Neural cell (in vitro differentiated cells): Measurements from ENCODE around the gene CNTNAP2. TPM values are rescaled to one million over a fixed set of nuclear protein-coding genes. Genes with fewer than 3 reads are reported as not detected.

ENCODE experiments used
- H2AFZ ChIP-seq: fragments of 200-600, 300-800 bp; sonication (generic), shearing (Covaris generic); 2 replicates; pipeline ENCODE4 v1.6.0; 2014; ENCODE audit warnings: low read depth, mild to moderate bottlenecking, antibody characterized with exemption, low read length, moderate library complexity
- H3F3A ChIP-seq: fragments of 200-600 bp; shearing (Covaris generic); 2 replicates; pipeline ENCODE4 v1.6.1; 2016; ENCODE audit warnings: mild to moderate bottlenecking, moderate library complexity, mixed read lengths, antibody characterized with exemption, low read length; ENCODE audit not compliant: insufficient read depth, poor library complexity, severe bottlenecking
- H3K27ac ChIP-seq: fragments of 200-600, 300-800 bp; sonication (generic), shearing (Covaris generic); 2 replicates; pipeline ENCODE4 v1.5.1; 2014; ENCODE audit warnings: mild to moderate bottlenecking, low read length, moderate library complexity
- H3K27me3 ChIP-seq: fragments of 300-800, 200-600 bp; sonication (generic), shearing (Covaris generic); 2 replicates; pipeline ENCODE4 v1.6.0; 2014; ENCODE audit warnings: mild to moderate bottlenecking, low read depth, low read length, moderate library complexity; ENCODE audit not compliant: insufficient read depth
- H3K36me3 ChIP-seq: fragments of 300-800, 200-600 bp; sonication (generic), shearing (Covaris generic); 2 replicates; pipeline ENCODE4 v1.5.1; 2014; ENCODE audit warnings: mild to moderate bottlenecking, antibody characterized with exemption, low read length, moderate library complexity; ENCODE audit not compliant: insufficient read depth
- H3K4me2 ChIP-seq: fragments of 300-800, 200-600 bp; sonication (generic), shearing (Covaris generic); 2 replicates; pipeline ENCODE4 v1.6.0; 2014; ENCODE audit warnings: mild to moderate bottlenecking, low read length
- H3K4me3 ChIP-seq: fragments of 300-800, 200-600 bp; sonication (generic), shearing (Covaris generic); 2 replicates; pipeline ENCODE4 v1.5.1; 2014; ENCODE audit warnings: mild to moderate bottlenecking, low read length, moderate library complexity
- H3K79me2 ChIP-seq: fragments of 200-600 bp; shearing (Covaris generic); replicated peaks from 2 replicates; pipeline ENCODE4 v1.6.0; 2014; ENCODE audit warnings: mild to moderate bottlenecking, low read length, moderate library complexity; ENCODE audit not compliant: insufficient read depth
- H3K9ac ChIP-seq: fragments of 300-800, 200-600 bp; sonication (generic), shearing (Covaris generic); 2 replicates; pipeline ENCODE4 v1.6.1; 2016; ENCODE audit warnings: mild to moderate bottlenecking, low read length, mixed read lengths
- H3K9me2 ChIP-seq: fragments of 200-600 bp; shearing (Covaris generic); 2 replicates; pipeline ENCODE4 v1.6.1; 2016; ENCODE audit warnings: mild to moderate bottlenecking, low read length, mixed read lengths; ENCODE audit not compliant: insufficient read depth
- H3K9me3 ChIP-seq: fragments of 200-600, 300-800 bp; sonication (generic), shearing (Covaris generic); 2 replicates; pipeline ENCODE4 v1.6.1; 2016; ENCODE audit warnings: mild to moderate bottlenecking, mixed run types, low read length, moderate library complexity, mixed read lengths
- H4K20me1 ChIP-seq: fragments of 200-600 bp; shearing (Covaris generic); 2 replicates; pipeline ENCODE4 v1.6.1; 2016; ENCODE audit warnings: mild to moderate bottlenecking, mixed run types; ENCODE audit not compliant: insufficient read depth
- EP300 ChIP-seq: fragments of 450-650 bp; conservative IDR thresholded peaks from 2 replicates; pipeline ENCODE4 v1.6.1; 2014; ENCODE audit warnings: antibody characterized with exemption, mild to moderate bottlenecking, moderate library complexity; ENCODE audit not compliant: poor library complexity, severe bottlenecking
- EZH2 ChIP-seq: fragments of 200-600, 300-800 bp; shearing (Covaris generic), sonication (generic); IDR thresholded peaks from 2 replicates; pipeline ENCODE4 v1.6.1; 2014; ENCODE audit warnings: antibody characterized with exemption, low read length, borderline replicate concordance, mild to moderate bottlenecking; ENCODE audit not compliant: insufficient read depth, poor library complexity, severe bottlenecking
- MXI1 ChIP-seq: fragments of 450-650 bp; conservative IDR thresholded peaks from 2 replicates; pipeline ENCODE4 v1.6.1; 2014; ENCODE audit warnings: antibody characterized with exemption, mild to moderate bottlenecking; ENCODE audit not compliant: poor library complexity, severe bottlenecking
- POLR2AphosphoS5 ChIP-seq: IDR thresholded peaks from 2 replicates; pipeline ENCODE4 v1.6.1; 2012
- RAD21 ChIP-seq: fragments of 450-650 bp; conservative IDR thresholded peaks from 2 replicates; pipeline ENCODE4 v1.6.1; 2014; ENCODE audit warnings: antibody characterized with exemption, mild to moderate bottlenecking, moderate library complexity
- SMC3 ChIP-seq: fragments of 450-650 bp; conservative IDR thresholded peaks from 2 replicates; pipeline ENCODE4 v1.6.1; 2014; ENCODE audit warnings: antibody characterized with exemption, mild to moderate bottlenecking, moderate library complexity; ENCODE audit not compliant: poor library complexity
- TAF1 ChIP-seq: IDR thresholded peaks from 2 replicates; pipeline ENCODE4 v1.6.1; 2012; ENCODE audit warnings: low read depth
- polyA plus RNA-seq: library from polyadenylated mRNA; depleted of rRNA; stranded (reverse); fragments of >200 nt; gene quantifications from 2 replicates; pipeline ENCODE4 v1.2.3, GENCODE V29; 2014
- TF ChIP-seq, protein P1 (sequence below): fragments of 450-650 bp; IDR thresholded peaks from 2 replicates; pipeline ENCODE4 v1.5.1; 2014; ENCODE audit warnings: antibody characterized with exemption, mild to moderate bottlenecking, moderate library complexity; ENCODE audit not compliant: poor library complexity, severe bottlenecking
- TF ChIP-seq, protein P2 (sequence below): IDR thresholded peaks from 2 replicates; pipeline ENCODE4 v1.6.1; 2012; ENCODE audit warnings: borderline replicate concordance

CNTNAP2 gene
- polyA plus RNA-seq, 1 donor from 2014 or later: 276 TPM

DNA sequence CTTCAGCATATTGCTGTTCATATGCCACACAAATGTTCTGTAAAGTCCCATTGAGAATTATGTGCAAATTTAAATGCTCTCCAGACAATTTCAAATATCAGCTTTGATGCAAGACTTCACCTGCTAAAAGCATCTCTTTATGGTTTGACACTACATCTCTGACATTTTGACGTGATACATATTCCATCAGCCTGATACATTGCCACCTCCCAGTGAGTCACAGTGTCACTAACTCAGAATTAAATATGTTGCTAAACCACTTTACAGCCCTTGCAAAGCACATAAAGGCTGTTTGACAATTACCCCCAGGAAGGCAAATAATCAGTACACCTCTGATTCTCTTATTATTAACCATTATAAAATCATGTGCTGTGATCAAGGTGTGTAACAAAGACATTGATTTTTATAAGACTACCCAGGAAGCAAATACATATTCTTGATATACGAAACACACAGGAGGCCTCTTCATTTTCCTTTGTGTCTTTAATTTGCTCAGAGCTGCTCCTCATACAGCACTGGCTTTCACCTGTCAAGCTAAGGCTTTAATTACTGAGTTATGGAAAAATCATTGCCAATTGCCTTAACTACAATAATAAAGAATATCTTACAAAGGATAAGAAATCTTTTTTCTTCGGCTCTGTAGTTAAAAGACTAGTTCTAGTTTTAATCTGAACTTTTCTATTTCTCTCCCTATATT is 1926.5 kb downstream of the CNTNAP2 start:
- Histone ChIP-seq H3K4me2 (peak overlapping the region; percentile 83), H4K20me1 (no peaks in the 10 kb centered on the region), H3K36me3 (no peaks in the 10 kb centered on the region), H3K9me3 (no peaks in the 10 kb centered on the region), H3K27me3 (no peaks in the 10 kb centered on the region), H3K79me2 (no peaks in the 10 kb centered on the region), H3K9ac (peak overlapping the region; percentile 46), H3K4me3 (peak overlapping the region; percentile 53), H2AFZ (no peak overlapping the region), H3F3A (peaks cover 22% of the 10 kb centered on the region), H3K27ac (peak overlapping the region; percentile 86), H3K9me2 (no peaks in the 10 kb centered on the region)
- TF ChIP-seq, protein P1, sequence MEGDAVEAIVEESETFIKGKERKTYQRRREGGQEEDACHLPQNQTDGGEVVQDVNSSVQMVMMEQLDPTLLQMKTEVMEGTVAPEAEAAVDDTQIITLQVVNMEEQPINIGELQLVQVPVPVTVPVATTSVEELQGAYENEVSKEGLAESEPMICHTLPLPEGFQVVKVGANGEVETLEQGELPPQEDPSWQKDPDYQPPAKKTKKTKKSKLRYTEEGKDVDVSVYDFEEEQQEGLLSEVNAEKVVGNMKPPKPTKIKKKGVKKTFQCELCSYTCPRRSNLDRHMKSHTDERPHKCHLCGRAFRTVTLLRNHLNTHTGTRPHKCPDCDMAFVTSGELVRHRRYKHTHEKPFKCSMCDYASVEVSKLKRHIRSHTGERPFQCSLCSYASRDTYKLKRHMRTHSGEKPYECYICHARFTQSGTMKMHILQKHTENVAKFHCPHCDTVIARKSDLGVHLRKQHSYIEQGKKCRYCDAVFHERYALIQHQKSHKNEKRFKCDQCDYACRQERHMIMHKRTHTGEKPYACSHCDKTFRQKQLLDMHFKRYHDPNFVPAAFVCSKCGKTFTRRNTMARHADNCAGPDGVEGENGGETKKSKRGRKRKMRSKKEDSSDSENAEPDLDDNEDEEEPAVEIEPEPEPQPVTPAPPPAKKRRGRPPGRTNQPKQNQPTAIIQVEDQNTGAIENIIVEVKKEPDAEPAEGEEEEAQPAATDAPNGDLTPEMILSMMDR: no peak
- TF ChIP-seq MXI1 (no peak), EZH2 (no peak), RAD21 (peak; percentile 47), TAF1 (no peak), POLR2AphosphoS5 (peak; percentile 99), EP300 (peak; percentile 100), SMC3 (no peak)
- TF ChIP-seq, protein P2, sequence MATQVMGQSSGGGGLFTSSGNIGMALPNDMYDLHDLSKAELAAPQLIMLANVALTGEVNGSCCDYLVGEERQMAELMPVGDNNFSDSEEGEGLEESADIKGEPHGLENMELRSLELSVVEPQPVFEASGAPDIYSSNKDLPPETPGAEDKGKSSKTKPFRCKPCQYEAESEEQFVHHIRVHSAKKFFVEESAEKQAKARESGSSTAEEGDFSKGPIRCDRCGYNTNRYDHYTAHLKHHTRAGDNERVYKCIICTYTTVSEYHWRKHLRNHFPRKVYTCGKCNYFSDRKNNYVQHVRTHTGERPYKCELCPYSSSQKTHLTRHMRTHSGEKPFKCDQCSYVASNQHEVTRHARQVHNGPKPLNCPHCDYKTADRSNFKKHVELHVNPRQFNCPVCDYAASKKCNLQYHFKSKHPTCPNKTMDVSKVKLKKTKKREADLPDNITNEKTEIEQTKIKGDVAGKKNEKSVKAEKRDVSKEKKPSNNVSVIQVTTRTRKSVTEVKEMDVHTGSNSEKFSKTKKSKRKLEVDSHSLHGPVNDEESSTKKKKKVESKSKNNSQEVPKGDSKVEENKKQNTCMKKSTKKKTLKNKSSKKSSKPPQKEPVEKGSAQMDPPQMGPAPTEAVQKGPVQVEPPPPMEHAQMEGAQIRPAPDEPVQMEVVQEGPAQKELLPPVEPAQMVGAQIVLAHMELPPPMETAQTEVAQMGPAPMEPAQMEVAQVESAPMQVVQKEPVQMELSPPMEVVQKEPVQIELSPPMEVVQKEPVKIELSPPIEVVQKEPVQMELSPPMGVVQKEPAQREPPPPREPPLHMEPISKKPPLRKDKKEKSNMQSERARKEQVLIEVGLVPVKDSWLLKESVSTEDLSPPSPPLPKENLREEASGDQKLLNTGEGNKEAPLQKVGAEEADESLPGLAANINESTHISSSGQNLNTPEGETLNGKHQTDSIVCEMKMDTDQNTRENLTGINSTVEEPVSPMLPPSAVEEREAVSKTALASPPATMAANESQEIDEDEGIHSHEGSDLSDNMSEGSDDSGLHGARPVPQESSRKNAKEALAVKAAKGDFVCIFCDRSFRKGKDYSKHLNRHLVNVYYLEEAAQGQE: peak; percentile 86

DNA sequence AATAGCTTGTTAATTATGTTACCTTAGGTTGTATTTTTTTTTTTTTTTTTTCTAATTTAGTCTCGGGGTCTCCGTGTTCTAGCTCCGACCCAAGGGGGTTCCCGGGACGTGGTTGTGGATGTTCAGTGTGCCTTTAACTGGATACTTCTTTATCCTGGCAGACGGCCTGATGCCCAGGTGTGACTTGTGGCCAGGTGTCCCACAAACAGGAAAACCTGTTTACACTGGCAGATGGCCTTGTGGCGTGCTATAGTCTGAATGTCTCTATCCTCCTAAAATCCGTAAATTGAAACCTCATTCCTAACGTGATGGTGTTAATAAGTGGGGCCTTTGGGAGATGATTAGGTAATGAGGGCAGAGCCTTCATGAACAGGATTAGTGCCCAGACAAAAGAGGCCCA is 1927.6 kb downstream of the CNTNAP2 start:
- Histone ChIP-seq H3K36me3 (no peaks in the 10 kb centered on the region), H4K20me1 (no peaks in the 10 kb centered on the region)
- TF ChIP-seq RAD21: no peak
- TF ChIP-seq, protein P2: no peak
- no peak for TF ChIP-seq MXI1
- TF ChIP-seq EP300: no peak
- TF ChIP-seq POLR2AphosphoS5: no peak
- TF ChIP-seq TAF1: no peak
- TF ChIP-seq, protein P1: no peak
- no peak for TF ChIP-seq EZH2
- TF ChIP-seq SMC3: no peak

More for the DNA sequence above, 1927.6 kb downstream of the CNTNAP2 start:
- Histone ChIP-seq H3F3A (peaks cover 22% of the 10 kb centered on the region), H3K27ac (peak overlapping the region; percentile 67), H3K27me3 (no peaks in the 10 kb centered on the region), H2AFZ (no peak overlapping the region), H3K4me3 (no peak overlapping the region), H3K9me3 (no peaks in the 10 kb centered on the region), H3K79me2 (no peaks in the 10 kb centered on the region), H3K9me2 (no peaks in the 10 kb centered on the region), H3K4me2 (no peak overlapping the region), H3K9ac (no peak overlapping the region)
